ENCODE measurements around the gene TMEM198. TPM values are rescaled to one million over a fixed set of nuclear protein-coding genes. Genes with fewer than 3 reads are reported as not detected.

The TMEM198 gene
- total and polyA plus RNA-seq, 9 of the 15 experiments (the other 6 are each of a cell fraction or from before 2014, with no cell fraction given) = 0.03 to 3.8 (median 1.0) TPM

- TF ChIP-seq CHAMP1 (IDR thresholded peaks at IDR 0.05) (peak; percentile 84; the same call in 1 of the 2 replicates), PRMT5 (CRISPR knock-in tag; IDR thresholded peaks at IDR 0.05) (no peak), CBFA2T3 (IDR thresholded peaks at IDR 0.05) (peak; percentile 99), FOXP1 (CRISPR knock-in tag; IDR thresholded peaks at IDR 0.05) (peak; percentile 72; the same call in 1 of the 2 replicates), PML (IDR thresholded peaks at IDR 0.05; ENCODE audit: low read length) (peak; percentile 90), DPF2 (IDR thresholded peaks at IDR 0.05) (peak; percentile 99), SREBF1 (IDR thresholded peaks at IDR 0.05; ENCODE audit: borderline replicate concordance, low read depth, low read length) (no peak), MTA1 (IDR thresholded peaks at IDR 0.05; ENCODE audit: borderline replicate concordance) (peak; percentile 92), EWSR1 (IDR thresholded peaks at IDR 0.05; ENCODE audit: borderline replicate concordance, low read depth, partially characterized antibody) (no peak), EHMT2 (IDR thresholded peaks at IDR 0.05) (peak; percentile 55; the same call in 1 of the 2 replicates), NR2C1 (IDR thresholded peaks at IDR 0.05) (peak; percentile 81), NR2C1 (tag; IDR thresholded peaks at IDR 0.05) (peak; percentile 87), MCM5 (IDR thresholded peaks at IDR 0.05; ENCODE audit: low read depth) (no peak), ELF1 (tag; IDR thresholded peaks at IDR 0.05) (no peak), TFAP4 (CRISPR knock-in tag; IDR thresholded peaks at IDR 0.05; ENCODE audit: borderline replicate concordance) (peak; percentile 98), ATF3 (IDR thresholded peaks at IDR 0.05) (peak; percentile 52; the same call in 1 of the 2 replicates), ATF3 (CRISPR knock-in tag; conservative IDR thresholded peaks at IDR 0.05) (no peak), ZNF707 (CRISPR knock-in tag; conservative IDR thresholded peaks at IDR 0.05) (no peak), SAFB (IDR thresholded peaks at IDR 0.05; ENCODE audit: borderline replicate concordance, low read depth, low read length) (no peak)
- TF ChIP-seq, protein P1, sequence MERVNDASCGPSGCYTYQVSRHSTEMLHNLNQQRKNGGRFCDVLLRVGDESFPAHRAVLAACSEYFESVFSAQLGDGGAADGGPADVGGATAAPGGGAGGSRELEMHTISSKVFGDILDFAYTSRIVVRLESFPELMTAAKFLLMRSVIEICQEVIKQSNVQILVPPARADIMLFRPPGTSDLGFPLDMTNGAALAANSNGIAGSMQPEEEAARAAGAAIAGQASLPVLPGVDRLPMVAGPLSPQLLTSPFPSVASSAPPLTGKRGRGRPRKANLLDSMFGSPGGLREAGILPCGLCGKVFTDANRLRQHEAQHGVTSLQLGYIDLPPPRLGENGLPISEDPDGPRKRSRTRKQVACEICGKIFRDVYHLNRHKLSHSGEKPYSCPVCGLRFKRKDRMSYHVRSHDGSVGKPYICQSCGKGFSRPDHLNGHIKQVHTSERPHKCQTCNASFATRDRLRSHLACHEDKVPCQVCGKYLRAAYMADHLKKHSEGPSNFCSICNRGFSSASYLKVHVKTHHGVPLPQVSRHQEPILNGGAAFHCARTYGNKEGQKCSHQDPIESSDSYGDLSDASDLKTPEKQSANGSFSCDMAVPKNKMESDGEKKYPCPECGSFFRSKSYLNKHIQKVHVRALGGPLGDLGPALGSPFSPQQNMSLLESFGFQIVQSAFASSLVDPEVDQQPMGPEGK (CRISPR knock-in tag; IDR thresholded peaks at IDR 0.05; ENCODE audit: borderline replicate concordance) = no peak
- TF ChIP-seq, protein P2, sequence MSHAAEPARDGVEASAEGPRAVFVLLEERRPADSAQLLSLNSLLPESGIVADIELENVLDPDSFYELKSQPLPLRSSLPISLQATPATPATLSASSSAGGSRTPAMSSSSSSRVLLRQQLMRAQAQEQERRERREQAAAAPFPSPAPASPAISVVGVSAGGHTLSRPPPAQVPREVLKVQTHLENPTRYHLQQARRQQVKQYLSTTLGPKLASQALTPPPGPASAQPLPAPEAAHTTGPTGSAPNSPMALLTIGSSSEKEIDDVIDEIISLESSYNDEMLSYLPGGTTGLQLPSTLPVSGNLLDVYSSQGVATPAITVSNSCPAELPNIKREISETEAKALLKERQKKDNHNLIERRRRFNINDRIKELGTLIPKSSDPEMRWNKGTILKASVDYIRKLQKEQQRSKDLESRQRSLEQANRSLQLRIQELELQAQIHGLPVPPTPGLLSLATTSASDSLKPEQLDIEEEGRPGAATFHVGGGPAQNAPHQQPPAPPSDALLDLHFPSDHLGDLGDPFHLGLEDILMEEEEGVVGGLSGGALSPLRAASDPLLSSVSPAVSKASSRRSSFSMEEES (CRISPR knock-in tag; IDR thresholded peaks at IDR 0.05) = no peak
Measured at GRCh38 chr2:219509780-219510511, 33.9 kb upstream of the TMEM198 start (continued).

Data from K562 (cell line).